Stimulated activated CD4-positive, alpha-beta T cell treated with anti-CD3 and anti-CD28 coated beads, Interleukin-2, amount 100 ng/mL, for 4 hours (primary cell): ENCODE measurements around the gene XIRP1.
"Not testable (repeated sequence)": the region's sequence is repeated elsewhere in the genome, so short reads cannot be mapped to it uniquely, and the experiment has no call there.

Experiments
- DNase-seq: peaks from one replicate; pipeline ENCODE4 v3.0.0-alpha.2; 2020; ENCODE audit warnings: low read depth

Gene XIRP1

GRCh38 chr3:39192490-39193092 is at the start of gene XIRP1:
TSS of gene XIRP1 (minus strand) at chr3:39192595. CDS start at chr3:39189445, 3,150 bp downstream.
- peak; percentile 33 for DNase-seq

GRCh38 chr3:39241561-39241960 is 49.2 kb upstream of the XIRP1 start:
- DNase-seq: no peak

- DNase-seq: no peak
Measured at GRCh38 chr3:39237027-39237426, 44.6 kb upstream of the XIRP1 start.

GRCh38 chr3:39234651-39235050 is 42.3 kb upstream of the XIRP1 start:
- peak; percentile 26 for DNase-seq

GRCh38 chr3:39232859-39233258 is 40.5 kb upstream of the XIRP1 start:
- DNase-seq: no peak

- no peak for DNase-seq
Measured at GRCh38 chr3:39230453-39230852, 38.1 kb upstream of the XIRP1 start.

GRCh38 chr3:39228496-39228895 is 36.1 kb upstream of the XIRP1 start:
- no peak for DNase-seq

GRCh38 chr3:39227596-39227995 is 35.2 kb upstream of the XIRP1 start:
- not testable (repeated sequence) for DNase-seq

GRCh38 chr3:39226106-39226741 is 33.8 kb upstream of the XIRP1 start:
- no peak for DNase-seq

GRCh38 chr3:39224288-39224687 is 31.9 kb upstream of the XIRP1 start:
- DNase-seq: no peak

- DNase-seq: no peak
Measured at GRCh38 chr3:39222939-39223338, 30.5 kb upstream of the XIRP1 start.

- DNase-seq: no peak
Measured at GRCh38 chr3:39222462-39222861, 30.1 kb upstream of the XIRP1 start.

GRCh38 chr3:39221141-39221530 is 28.7 kb upstream of the XIRP1 start:
- DNase-seq: no peak

GRCh38 chr3:39220407-39221140 is 28.2 kb upstream of the XIRP1 start:
- DNase-seq: no peak

GRCh38 chr3:39219702-39220101 is 27.3 kb upstream of the XIRP1 start:
- DNase-seq: no peak

- no peak for DNase-seq
Measured at GRCh38 chr3:39216176-39216790, 23.9 kb upstream of the XIRP1 start.

GRCh38 chr3:39213613-39214012 is 21.2 kb upstream of the XIRP1 start:
- no peak for DNase-seq

- DNase-seq: no peak
Measured at GRCh38 chr3:39212665-39213064, 20.3 kb upstream of the XIRP1 start.

- DNase-seq: no peak
Measured at GRCh38 chr3:39211332-39212130, 19.1 kb upstream of the XIRP1 start.

- DNase-seq: no peak
Measured at GRCh38 chr3:39210078-39210477, 17.7 kb upstream of the XIRP1 start.

GRCh38 chr3:39209329-39209970 is 17.1 kb upstream of the XIRP1 start:
- no peak for DNase-seq
